Transverse colon (tissue), 4 donors: Measurements from ENCODE around the gene ATP13A1.

Experiments
- POLR2AphosphoS5 ChIP-seq, 3 donors: sonication (generic); formaldehyde crosslinking; IDR thresholded peaks; one replicate each; pipeline ENCODE4 v1.6.1; 2016; ENCODE audit warnings: antibody characterized with exemption in 3 of 3
- TF ChIP-seq, protein P1 (sequence below), 5 experiments: fragments of 200-600 bp in 3 of 5; fragments of 450-650 bp in 2 of 5; sonication (generic) in 3 of 5; IDR thresholded peaks; 1 replicate in 2 of 5; 2 replicates in 3 of 5; pipeline ENCODE4 v1.5.1; 2016 to 2017; ENCODE audit warnings: antibody characterized with exemption in 5 of 5, inconsistent platforms in 3 of 5, mild to moderate bottlenecking in 2 of 5, moderate library complexity in 1 of 5

DNA sequence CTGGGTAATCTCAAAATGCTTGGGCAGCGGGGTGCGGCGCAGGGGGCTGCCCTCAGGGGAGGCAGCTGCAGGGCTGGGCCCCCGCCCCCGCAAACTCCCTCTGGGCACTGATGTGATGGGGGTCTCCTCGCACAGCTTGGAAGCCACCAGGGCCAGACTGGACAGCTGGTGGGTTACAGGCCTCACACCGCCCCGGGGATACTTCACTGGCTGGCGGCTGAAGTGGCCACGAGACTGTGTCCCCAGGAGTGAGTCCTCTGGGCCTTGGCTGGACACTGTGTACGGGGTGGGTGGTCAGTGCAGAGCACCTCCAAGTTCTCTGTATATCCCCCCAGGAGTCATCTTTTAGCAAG is 33.4 kb downstream of the ATP13A1 start:
- TF ChIP-seq, protein P1, sequence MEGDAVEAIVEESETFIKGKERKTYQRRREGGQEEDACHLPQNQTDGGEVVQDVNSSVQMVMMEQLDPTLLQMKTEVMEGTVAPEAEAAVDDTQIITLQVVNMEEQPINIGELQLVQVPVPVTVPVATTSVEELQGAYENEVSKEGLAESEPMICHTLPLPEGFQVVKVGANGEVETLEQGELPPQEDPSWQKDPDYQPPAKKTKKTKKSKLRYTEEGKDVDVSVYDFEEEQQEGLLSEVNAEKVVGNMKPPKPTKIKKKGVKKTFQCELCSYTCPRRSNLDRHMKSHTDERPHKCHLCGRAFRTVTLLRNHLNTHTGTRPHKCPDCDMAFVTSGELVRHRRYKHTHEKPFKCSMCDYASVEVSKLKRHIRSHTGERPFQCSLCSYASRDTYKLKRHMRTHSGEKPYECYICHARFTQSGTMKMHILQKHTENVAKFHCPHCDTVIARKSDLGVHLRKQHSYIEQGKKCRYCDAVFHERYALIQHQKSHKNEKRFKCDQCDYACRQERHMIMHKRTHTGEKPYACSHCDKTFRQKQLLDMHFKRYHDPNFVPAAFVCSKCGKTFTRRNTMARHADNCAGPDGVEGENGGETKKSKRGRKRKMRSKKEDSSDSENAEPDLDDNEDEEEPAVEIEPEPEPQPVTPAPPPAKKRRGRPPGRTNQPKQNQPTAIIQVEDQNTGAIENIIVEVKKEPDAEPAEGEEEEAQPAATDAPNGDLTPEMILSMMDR (IDR thresholded peaks at IDR 0.05) = no peak
- no peak for TF ChIP-seq POLR2AphosphoS5 (IDR thresholded peaks at IDR 0.05)
